ENCODE results near the gene PI4KA. TPM values are rescaled to one million over a fixed set of nuclear protein-coding genes. Genes with fewer than 3 reads are reported as not detected.

Gene PI4KA
- total and polyA plus RNA-seq, 3 experiments from 2014 or later: 64.9 to 65.8 (median 65.5) TPM

DNA sequence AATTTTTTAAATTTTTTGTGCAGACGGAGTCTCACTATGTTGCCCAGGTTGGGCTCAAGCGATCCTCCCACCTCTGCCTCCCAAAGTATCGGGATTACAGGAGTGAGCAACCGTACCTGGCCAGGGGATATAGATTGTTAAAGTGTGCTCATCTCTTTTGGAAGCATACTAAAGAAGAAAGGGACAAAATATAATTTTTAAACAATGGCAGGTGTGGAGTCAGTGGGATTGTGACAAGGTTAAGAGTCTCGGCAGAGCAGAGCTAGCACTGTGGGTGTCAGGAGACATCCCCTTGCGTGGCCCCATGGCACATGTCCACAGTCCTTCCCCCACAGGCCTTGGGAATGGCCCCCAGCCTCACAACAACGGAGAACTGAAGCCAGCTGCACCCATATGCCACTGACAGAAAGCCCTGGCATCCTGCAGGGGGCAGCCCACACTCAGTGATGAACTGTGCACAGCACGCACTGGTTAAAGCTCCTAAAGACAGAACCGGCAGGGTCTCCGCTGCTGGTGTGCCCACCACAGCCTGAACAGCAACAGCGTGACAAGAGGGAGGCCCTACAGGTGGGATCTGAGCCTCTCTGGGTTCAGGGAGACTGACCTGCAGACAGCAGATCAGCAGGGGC is 54.8 kb downstream of the PI4KA start:
- Histone ChIP-seq H3K9me3 (ENCODE audit: low read length) (no peaks in the 10 kb centered on the region), H3K27me3 (ENCODE audit: insufficient read depth, low read length, poor library complexity, severe bottlenecking) (no peaks in the 10 kb centered on the region), H3K4me1 (ENCODE audit: insufficient read depth, low read length) (no peaks in the 10 kb centered on the region), H3K27ac (ENCODE audit: low read depth, low read length) (no peak overlapping the region), H3K36me3 (ENCODE audit: insufficient read depth, low read length) (peaks cover 52% of the 10 kb centered on the region), H3K4me3 (ENCODE audit: low read length) (no peak overlapping the region)
- CTCF ChIA-PET: interaction anchor here (1.0 to 1.6 kb wide), 2 partner anchors 10 to 50 kb away, joined by 3 read pairs; no protein-coding TSS in a partner anchor
- Mint-ChIP-seq H3K27ac (no peak overlapping the region), H3K4me3 (no peak overlapping the region), H3K4me1 (no peaks in the 10 kb centered on the region), H3K27me3 (no peaks in the 10 kb centered on the region), H3K9me3 (no peaks in the 10 kb centered on the region), H3K36me3 (peaks cover 7 to 82% (median 25%) of the 10 kb centered on the region in 3 donors)
- POLR2A ChIA-PET: no interaction called here
- peak in 1 of 5 donors; percentile 27 for DNase-seq

DNA sequence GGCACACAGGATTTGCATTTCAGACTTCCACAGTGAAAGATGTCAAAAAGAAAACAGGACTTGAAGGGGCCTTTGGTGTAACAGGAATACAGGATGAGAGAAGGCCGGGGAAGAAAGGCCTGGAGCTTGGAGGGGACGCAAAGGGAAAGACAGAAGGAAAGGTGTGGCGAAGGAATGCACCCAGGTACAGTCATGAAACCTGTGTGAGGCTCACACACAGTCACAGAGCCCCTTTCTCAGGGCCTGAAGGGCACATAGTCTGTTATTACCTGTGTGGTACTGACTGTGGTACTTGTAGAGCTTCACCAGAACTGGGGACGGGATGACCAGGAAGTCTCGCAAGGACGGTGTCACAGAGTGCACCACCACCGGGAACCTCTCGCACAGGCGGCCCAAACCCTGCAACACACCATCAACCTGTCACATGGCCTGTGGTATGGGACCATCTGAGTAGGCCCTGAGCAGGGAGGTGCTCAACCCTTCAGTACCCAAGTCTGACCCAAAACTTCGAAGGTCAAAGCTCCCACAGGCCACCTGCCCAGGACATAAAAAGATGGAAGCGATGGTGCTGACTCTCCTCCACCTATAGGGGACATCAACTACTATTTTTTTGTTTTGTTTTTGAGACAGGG is 55.6 kb downstream of the PI4KA start:
- H3K4me1 Mint-ChIP-seq: no peaks in the 10 kb centered on the region

DNA sequence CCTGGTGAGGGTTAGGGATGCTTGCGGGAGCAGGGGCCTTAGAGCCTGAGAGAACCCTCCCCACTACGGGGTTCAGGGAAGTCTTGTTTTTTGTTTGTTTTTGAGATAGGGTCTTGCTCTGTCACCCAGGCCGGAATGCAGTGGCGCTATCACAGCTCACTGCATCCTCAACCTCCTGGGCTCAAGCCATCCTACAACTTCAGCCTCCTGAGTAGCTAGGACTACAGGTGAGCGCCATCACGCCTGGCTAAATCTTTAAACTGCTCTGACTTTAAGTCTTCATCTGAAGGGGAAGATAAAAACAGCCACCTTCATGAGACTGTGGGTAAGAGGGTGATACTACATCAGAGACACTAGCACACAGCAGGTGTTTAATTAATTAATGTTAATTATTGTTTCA is 56.2 kb downstream of the PI4KA start:
- no peak overlapping the region for H3K4me3 ChIP-seq (ENCODE audit: low read length)
- CTCF ChIA-PET: interaction anchor here (1.6 kb wide), 1 partner anchor 9 kb away, joined by 3 read pairs; no protein-coding TSS in a partner anchor

More for the DNA sequence above, 55.6 kb downstream of the PI4KA start:
- Histone ChIP-seq H3K4me1 (ENCODE audit: insufficient read depth, low read length) (no peaks in the 10 kb centered on the region), H3K4me3 (ENCODE audit: low read length) (no peak overlapping the region), H3K27ac (ENCODE audit: low read depth, low read length) (no peak overlapping the region), H3K27me3 (ENCODE audit: insufficient read depth, low read length, poor library complexity, severe bottlenecking) (no peaks in the 10 kb centered on the region), H3K9me3 (ENCODE audit: low read length) (no peaks in the 10 kb centered on the region), H3K36me3 (ENCODE audit: insufficient read depth, low read length) (peaks cover 60% of the 10 kb centered on the region)
- Mint-ChIP-seq H3K36me3 (peaks cover 7 to 86% (median 30%) of the 10 kb centered on the region in 3 donors), H3K9me3 (no peaks in the 10 kb centered on the region), H3K27ac (peak overlapping the region in 3 of 8 donors; percentile 62 to 92 (median 77)), H3K4me3 (no peak overlapping the region), H3K27me3 (no peaks in the 10 kb centered on the region)
- no peak for DNase-seq
- ChIA-PET POLR2A (no interaction called here), CTCF (interaction anchor here (1.0 to 1.6 kb wide), 2 partner anchors 9 to 50 kb away, joined by 3 read pairs; no protein-coding TSS in a partner anchor)

DNA sequence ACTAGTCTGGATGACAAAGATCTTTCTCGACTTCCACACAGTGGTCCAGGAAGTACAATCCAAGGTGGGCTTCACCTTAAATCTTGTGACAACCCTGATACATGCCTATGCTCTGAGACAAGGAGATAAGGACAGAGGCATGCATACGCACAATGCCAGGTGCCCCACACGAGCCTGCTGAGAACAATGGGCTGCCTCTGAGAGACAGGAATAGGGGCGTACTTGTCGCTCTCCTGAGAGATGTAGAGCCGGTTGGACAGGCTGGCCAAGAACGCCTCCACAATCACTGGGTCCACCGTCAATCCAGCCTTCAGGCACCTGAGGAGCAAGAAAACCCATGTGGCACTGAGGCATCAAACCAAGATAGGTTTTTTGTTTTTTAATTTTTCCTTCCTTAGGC is 59.2 kb downstream of the PI4KA start:
- Mint-ChIP-seq H3K9me3 (no peaks in the 10 kb centered on the region), H3K27me3 (no peaks in the 10 kb centered on the region), H3K4me3 (no peak overlapping the region), H3K27ac (no peak overlapping the region), H3K4me1 (no peaks in the 10 kb centered on the region), H3K36me3 (peaks cover 7 to 92% (median 30%) of the 10 kb centered on the region in 3 donors)
- Histone ChIP-seq H3K27me3 (ENCODE audit: insufficient read depth, low read length, poor library complexity, severe bottlenecking) (no peaks in the 10 kb centered on the region), H3K27ac (ENCODE audit: low read depth, low read length) (no peak overlapping the region), H3K9me3 (ENCODE audit: low read length) (no peaks in the 10 kb centered on the region), H3K4me1 (ENCODE audit: insufficient read depth, low read length) (no peaks in the 10 kb centered on the region), H3K4me3 (ENCODE audit: low read length) (no peak overlapping the region), H3K36me3 (ENCODE audit: insufficient read depth, low read length) (peaks cover 70% of the 10 kb centered on the region)
- ChIA-PET CTCF (interaction anchor here (1.4 kb wide), 1 partner anchor 15 kb away, joined by 5 read pairs; no protein-coding TSS in a partner anchor), POLR2A (no interaction called here)
- no peak for DNase-seq

More for the DNA sequence above, 56.2 kb downstream of the PI4KA start:
- Mint-ChIP-seq H3K9me3 (no peaks in the 10 kb centered on the region), H3K27me3 (no peaks in the 10 kb centered on the region), H3K4me3 (no peak overlapping the region), H3K4me1 (no peaks in the 10 kb centered on the region), H3K27ac (peak overlapping the region in 2 of 8 donors; percentile 77 to 92), H3K36me3 (peaks cover 7 to 87% (median 28%) of the 10 kb centered on the region in 3 donors)
- Histone ChIP-seq H3K9me3 (ENCODE audit: low read length) (no peaks in the 10 kb centered on the region), H3K27ac (ENCODE audit: low read depth, low read length) (no peak overlapping the region), H3K36me3 (ENCODE audit: insufficient read depth, low read length) (peaks cover 64% of the 10 kb centered on the region), H3K27me3 (ENCODE audit: insufficient read depth, low read length, poor library complexity, severe bottlenecking) (no peaks in the 10 kb centered on the region), H3K4me1 (ENCODE audit: insufficient read depth, low read length) (no peaks in the 10 kb centered on the region)
- DNase-seq: no peak
- POLR2A ChIA-PET: no interaction called here

DNA sequence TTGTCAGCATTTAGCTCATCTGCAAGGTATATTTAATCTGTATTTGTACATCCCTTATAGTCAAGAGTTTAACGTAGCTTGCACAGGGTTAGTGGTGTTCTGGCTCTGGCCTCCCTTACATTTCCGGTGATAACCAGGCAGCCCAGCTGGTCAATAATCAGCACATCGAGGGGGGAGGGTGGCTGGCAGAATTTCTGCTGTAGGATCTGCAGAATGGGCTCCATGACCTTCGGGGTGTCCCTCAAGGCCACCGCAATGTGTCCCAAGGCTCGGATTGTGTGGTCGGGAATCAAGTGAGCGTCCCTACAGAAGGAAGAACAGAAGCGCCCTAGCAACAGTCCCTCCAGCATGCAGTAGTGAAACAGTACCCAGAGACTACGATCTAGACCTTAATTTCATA is 59.6 kb downstream of the PI4KA start:
- Mint-ChIP-seq H3K27me3 (no peaks in the 10 kb centered on the region), H3K4me3 (no peak overlapping the region), H3K36me3 (peaks cover 7 to 92% (median 25%) of the 10 kb centered on the region in 3 donors), H3K4me1 (no peaks in the 10 kb centered on the region), H3K27ac (no peak overlapping the region), H3K9me3 (no peaks in the 10 kb centered on the region)
- CTCF ChIA-PET: no interaction called here
- no peaks in the 10 kb centered on the region for H3K27me3 ChIP-seq (ENCODE audit: insufficient read depth, low read length, poor library complexity, severe bottlenecking)
- H3K4me1 ChIP-seq (ENCODE audit: insufficient read depth, low read length): no peaks in the 10 kb centered on the region
- H3K4me3 ChIP-seq (ENCODE audit: low read length): no peak overlapping the region
- POLR2A ChIA-PET: no interaction called here
- H3K9me3 ChIP-seq (ENCODE audit: low read length): no peaks in the 10 kb centered on the region
- H3K27ac ChIP-seq (ENCODE audit: low read depth, low read length): no peak overlapping the region
- DNase-seq: no peak
- peaks cover 68% of the 10 kb centered on the region for H3K36me3 ChIP-seq (ENCODE audit: insufficient read depth, low read length)

DNA sequence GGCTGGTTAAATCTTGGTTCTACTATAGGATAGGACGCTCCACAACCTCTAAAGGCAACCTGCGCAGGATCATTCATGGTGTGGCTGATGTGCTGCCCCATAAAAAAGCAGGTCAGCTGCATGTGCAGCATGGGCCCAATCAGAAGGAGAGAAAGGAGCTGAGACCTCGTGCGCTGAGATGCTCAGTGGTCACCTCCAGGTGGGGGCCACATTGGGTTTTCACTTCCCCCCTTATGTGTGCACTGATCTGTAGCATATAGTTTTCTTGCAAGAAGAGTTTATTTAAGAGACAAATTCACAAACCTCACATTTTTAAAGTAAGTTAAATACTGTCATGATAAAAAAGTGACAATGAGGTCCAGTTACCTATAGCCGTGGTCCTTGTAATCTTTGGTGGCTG is 60.4 kb downstream of the PI4KA start:
- H3K4me3 ChIP-seq (ENCODE audit: low read length): no peak overlapping the region
- H3K36me3 ChIP-seq (ENCODE audit: insufficient read depth, low read length): peaks cover 60% of the 10 kb centered on the region
- H3K27ac Mint-ChIP-seq: no peak overlapping the region
- H3K4me1 ChIP-seq (ENCODE audit: insufficient read depth, low read length): no peaks in the 10 kb centered on the region
- H3K27ac ChIP-seq (ENCODE audit: low read depth, low read length): no peak overlapping the region
- H3K27me3 ChIP-seq (ENCODE audit: insufficient read depth, low read length, poor library complexity, severe bottlenecking): no peaks in the 10 kb centered on the region
- CTCF ChIA-PET: no interaction called here
- POLR2A ChIA-PET: no interaction called here
- no peaks in the 10 kb centered on the region for H3K9me3 ChIP-seq (ENCODE audit: low read length)
- H3K9me3 Mint-ChIP-seq: no peaks in the 10 kb centered on the region
- peaks cover 7 to 92% (median 25%) of the 10 kb centered on the region in 3 donors for H3K36me3 Mint-ChIP-seq
- DNase-seq: no peak
- H3K4me1 Mint-ChIP-seq: no peaks in the 10 kb centered on the region
- H3K27me3 Mint-ChIP-seq: no peaks in the 10 kb centered on the region
- H3K4me3 Mint-ChIP-seq: no peak overlapping the region

DNA sequence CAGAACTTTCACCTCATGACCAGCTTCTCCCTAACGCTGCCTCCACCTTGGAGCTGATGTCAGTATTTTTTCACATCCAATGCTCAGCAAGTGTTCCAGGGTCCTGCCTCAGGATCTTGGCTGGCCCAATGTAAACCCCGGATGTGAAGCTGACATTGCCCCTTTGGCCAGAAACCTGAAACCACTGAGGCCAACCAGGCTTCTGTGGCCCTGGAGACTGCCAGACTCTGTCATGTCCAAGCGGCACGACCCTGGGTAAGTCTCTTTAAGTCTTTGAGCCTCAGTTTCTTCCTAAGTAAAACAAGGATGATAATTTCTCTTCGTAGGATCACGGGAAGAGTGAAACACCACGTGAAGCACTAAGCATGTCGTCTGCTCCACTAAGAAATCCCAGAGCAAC is 61.9 kb downstream of the PI4KA start:
- Histone ChIP-seq H3K9me3 (ENCODE audit: low read length) (no peaks in the 10 kb centered on the region), H3K36me3 (ENCODE audit: insufficient read depth, low read length) (peaks cover 58% of the 10 kb centered on the region), H3K4me1 (ENCODE audit: insufficient read depth, low read length) (no peaks in the 10 kb centered on the region), H3K27me3 (ENCODE audit: insufficient read depth, low read length, poor library complexity, severe bottlenecking) (no peaks in the 10 kb centered on the region), H3K4me3 (ENCODE audit: low read length) (no peak overlapping the region), H3K27ac (ENCODE audit: low read depth, low read length) (no peak overlapping the region)
- Mint-ChIP-seq H3K4me3 (no peak overlapping the region), H3K4me1 (peaks cover 0 to 3% (median 0%) of the 10 kb centered on the region in 3 donors), H3K27me3 (no peaks in the 10 kb centered on the region), H3K27ac (peak overlapping the region in 2 of 8 donors; percentile 48 to 61), H3K9me3 (no peaks in the 10 kb centered on the region), H3K36me3 (peaks cover under 1 to 90% (median 22%) of the 10 kb centered on the region in 3 donors)
- ChIA-PET CTCF (interaction anchor here (4.0 kb wide), 1 partner anchor 13 kb away, joined by 18 read pairs; no protein-coding TSS in a partner anchor), POLR2A (no interaction called here)
- no peak for DNase-seq

Data from CD8-positive, alpha-beta memory T cell (primary cell).